Neural cell (in vitro differentiated cells): ENCODE measurements around the gene MAML2.

Experiments
- EZH2 ChIP-seq: fragments of 200-600, 300-800 bp; shearing (Covaris generic), sonication (generic); IDR thresholded peaks from 2 replicates; pipeline ENCODE4 v1.6.1; 2014; ENCODE audit warnings: antibody characterized with exemption, low read length, borderline replicate concordance, mild to moderate bottlenecking; ENCODE audit not compliant: insufficient read depth, poor library complexity, severe bottlenecking
- TAF1 ChIP-seq: IDR thresholded peaks from 2 replicates; pipeline ENCODE4 v1.6.1; 2012; ENCODE audit warnings: low read depth
- TF ChIP-seq, protein P1 (sequence below): fragments of 450-650 bp; IDR thresholded peaks from 2 replicates; pipeline ENCODE4 v1.5.1; 2014; ENCODE audit warnings: antibody characterized with exemption, mild to moderate bottlenecking, moderate library complexity; ENCODE audit not compliant: poor library complexity, severe bottlenecking

DNA sequence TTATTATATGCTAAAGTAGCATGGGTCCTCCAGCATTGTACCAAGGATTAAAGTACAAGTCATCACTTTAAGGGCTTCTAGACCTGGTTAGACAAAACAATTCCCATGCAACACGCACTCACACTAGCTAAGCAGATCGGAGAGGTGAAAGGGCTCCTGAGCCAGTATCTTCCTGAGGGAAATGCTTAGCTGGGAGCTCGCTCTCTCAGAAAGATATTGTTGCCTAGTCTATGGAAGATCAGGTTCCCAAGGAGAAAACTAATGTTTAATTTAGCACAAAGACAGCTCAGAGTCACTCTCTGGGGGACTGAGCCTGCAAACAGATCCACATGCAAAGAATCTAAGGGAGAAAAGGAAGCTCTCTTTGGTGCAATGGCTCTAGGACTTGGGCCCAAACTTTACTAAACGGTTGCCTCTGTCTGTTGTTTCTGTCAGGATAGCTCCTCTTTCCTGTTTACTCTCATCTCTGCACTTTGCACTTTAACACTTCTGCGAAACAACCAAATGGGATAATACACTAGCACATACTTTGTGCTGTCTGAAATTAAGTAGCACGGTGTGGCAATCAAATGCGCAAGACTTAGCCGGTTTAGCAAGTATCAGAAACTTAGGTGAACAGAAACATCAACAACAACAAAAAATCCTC, 10.7 kb downstream of the MAML2 start:
- TF ChIP-seq, protein P1, sequence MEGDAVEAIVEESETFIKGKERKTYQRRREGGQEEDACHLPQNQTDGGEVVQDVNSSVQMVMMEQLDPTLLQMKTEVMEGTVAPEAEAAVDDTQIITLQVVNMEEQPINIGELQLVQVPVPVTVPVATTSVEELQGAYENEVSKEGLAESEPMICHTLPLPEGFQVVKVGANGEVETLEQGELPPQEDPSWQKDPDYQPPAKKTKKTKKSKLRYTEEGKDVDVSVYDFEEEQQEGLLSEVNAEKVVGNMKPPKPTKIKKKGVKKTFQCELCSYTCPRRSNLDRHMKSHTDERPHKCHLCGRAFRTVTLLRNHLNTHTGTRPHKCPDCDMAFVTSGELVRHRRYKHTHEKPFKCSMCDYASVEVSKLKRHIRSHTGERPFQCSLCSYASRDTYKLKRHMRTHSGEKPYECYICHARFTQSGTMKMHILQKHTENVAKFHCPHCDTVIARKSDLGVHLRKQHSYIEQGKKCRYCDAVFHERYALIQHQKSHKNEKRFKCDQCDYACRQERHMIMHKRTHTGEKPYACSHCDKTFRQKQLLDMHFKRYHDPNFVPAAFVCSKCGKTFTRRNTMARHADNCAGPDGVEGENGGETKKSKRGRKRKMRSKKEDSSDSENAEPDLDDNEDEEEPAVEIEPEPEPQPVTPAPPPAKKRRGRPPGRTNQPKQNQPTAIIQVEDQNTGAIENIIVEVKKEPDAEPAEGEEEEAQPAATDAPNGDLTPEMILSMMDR: no peak
- TF ChIP-seq EZH2: no peak
- no peak for TF ChIP-seq TAF1
